H1 (cell line): ENCODE results near the gene PREB. TPM values are rescaled to one million over a fixed set of nuclear protein-coding genes. Genes with fewer than 3 reads are reported as not detected.

Source experiments
- CTCF ChIA-PET: fragments of 300-600 bp; sonication (Branson Sonifier 250); formaldehyde crosslinking; loops from one replicate; lab custom pipeline; 2021; ENCODE audit not compliant: partially characterized antibody; lab: Charles Lee
- POLR2A ChIA-PET: fragments of 300-600 bp; sonication (Branson Sonifier 250); formaldehyde crosslinking; loops from one replicate; lab custom pipeline; 2021; ENCODE audit warnings: inconsistent platforms; ENCODE audit not compliant: partially characterized antibody; lab: Charles Lee
- DNase-seq, 2 experiments: peaks; one replicate each; pipeline versions ENCODE4 v3.0.0 to v3.0.0-alpha.2; 2010 to 2022; ENCODE audit warnings: low spot score in 2 of 2, low read depth in 1 of 2, mixed read lengths in 1 of 2
- FAIRE-seq: peaks from 2 replicates; lab custom pipeline; 2011; peaks lifted over from hg19 to GRCh38; lab: Jason Lieb, UNC
- H2AFZ ChIP-seq: 2 replicates; pipeline ENCODE4 v1.8.1; 2012; ENCODE audit warnings: low read length, inconsistent platforms
- H2AK5ac ChIP-seq: 2 replicates; pipeline ENCODE4 v1.6.1; 2013; ENCODE audit warnings: low read depth, low read length
- H2BK120ac ChIP-seq: replicated peaks from 2 replicates; pipeline ENCODE3; 2013; ENCODE audit warnings: low read depth, low read length, inconsistent platforms
- H2BK12ac ChIP-seq: 2 replicates; pipeline ENCODE4 v1.6.1; 2013; ENCODE audit warnings: low read depth, low read length
- H2BK15ac ChIP-seq: 2 replicates; pipeline ENCODE4 v1.6.1; 2013; ENCODE audit warnings: low read length
- H2BK20ac ChIP-seq: 2 replicates; pipeline ENCODE4 v1.6.1; 2013; ENCODE audit warnings: low read length
- H2BK5ac ChIP-seq: 2 replicates; pipeline ENCODE4 v1.6.1; 2013; ENCODE audit warnings: low read depth, low read length
- H3K14ac ChIP-seq: 2 replicates; pipeline ENCODE4 v1.6.1; 2013; ENCODE audit warnings: inconsistent platforms; ENCODE audit not compliant: insufficient read length
- H3K18ac ChIP-seq: 2 replicates; pipeline ENCODE4 v1.6.1; 2013; ENCODE audit warnings: low read length; ENCODE audit errors: extremely low read depth
- H3K23ac ChIP-seq: 2 replicates; pipeline ENCODE4 v1.6.1; 2013; ENCODE audit warnings: inconsistent platforms; ENCODE audit not compliant: insufficient read length
- H3K23me2 ChIP-seq: 2 replicates; pipeline ENCODE4 v1.6.1; 2013; ENCODE audit warnings: low read depth, low read length
- H3K27ac ChIP-seq: 2 replicates; pipeline ENCODE4 v1.6.1; 2011; ENCODE audit warnings: low read depth, low read length, inconsistent platforms
- H3K27me3 ChIP-seq, 4 experiments: replicated peaks in 1 of 4; 1 replicate in 1 of 4; 2 replicates in 3 of 4; pipeline versions ENCODE4 v1.6.1 to v1.8.1; 2011 to 2013; ENCODE audit warnings: low read length in 3 of 4, mild to moderate bottlenecking in 3 of 4, inconsistent platforms in 2 of 4, mixed read lengths in 2 of 4, moderate library complexity in 1 of 4; ENCODE audit not compliant: control insufficient read depth in 3 of 4, insufficient read depth in 3 of 4; ENCODE audit errors: extremely low read depth in 1 of 4
- H3K36me3 ChIP-seq, 4 experiments: 2 replicates each; pipeline versions ENCODE4 v1.6.1 to v1.8.1; 2011 to 2013; ENCODE audit warnings: mild to moderate bottlenecking in 4 of 4, low read length in 3 of 4, moderate library complexity in 2 of 4, control low read depth in 1 of 4, inconsistent platforms in 1 of 4; ENCODE audit not compliant: insufficient read depth in 4 of 4, control insufficient read depth in 2 of 4
- H3K4ac ChIP-seq: replicated peaks from 2 replicates; pipeline ENCODE3; 2013; ENCODE audit warnings: low read length, low read depth, mixed read lengths, inconsistent platforms; ENCODE audit not compliant: insufficient read length
- H3K4me1 ChIP-seq, 4 experiments: replicated peaks in 1 of 4; 1 replicate in 1 of 4; 2 replicates in 3 of 4; pipeline versions ENCODE4 v1.6.1 to v1.8.1; 2011 to 2013; ENCODE audit warnings: low read length in 3 of 4, inconsistent platforms in 2 of 4, mixed read lengths in 1 of 4; ENCODE audit not compliant: insufficient read depth in 4 of 4, control insufficient read depth in 3 of 4
- H3K4me2 ChIP-seq, 2 experiments: 2 replicates each; pipeline versions ENCODE4 v1.6.1 to v1.8.1; 2011 to 2013; ENCODE audit warnings: low read depth in 2 of 2, low read length in 2 of 2, control low read depth in 1 of 2, inconsistent platforms in 1 of 2, mild to moderate bottlenecking in 1 of 2; ENCODE audit not compliant: insufficient read depth in 1 of 2
- H3K4me3 ChIP-seq, 4 experiments: fragments of 200-600, 300-600 bp in 1 of 4; sonication (generic), shearing (Covaris generic), sonication (Bioruptor Twin) in 1 of 4; 2 replicates each; pipeline versions ENCODE4 v1.5.1 to v1.8.1; 2011 to 2016; ENCODE audit warnings: low read length in 4 of 4, low read depth in 3 of 4, control low read depth in 2 of 4, inconsistent platforms in 2 of 4, mild to moderate bottlenecking in 2 of 4, mixed read lengths in 1 of 4, moderate library complexity in 1 of 4; ENCODE audit not compliant: insufficient read depth in 2 of 4; ENCODE audit errors: extremely low read depth in 1 of 4
- H3K56ac ChIP-seq: replicated peaks from 2 replicates; pipeline ENCODE3; 2013; ENCODE audit warnings: low read depth, mild to moderate bottlenecking, mixed read lengths, low read length, inconsistent platforms; ENCODE audit not compliant: insufficient read length
- H3K79me1 ChIP-seq: 2 replicates; pipeline ENCODE4 v1.6.1; 2013; ENCODE audit warnings: low read depth, low read length, control low read depth
- H3K79me2 ChIP-seq, 2 experiments: 2 replicates each; pipeline versions ENCODE4 v1.6.1 to v1.8.1; 2012 to 2013; ENCODE audit warnings: low read length in 2 of 2, mild to moderate bottlenecking in 2 of 2, inconsistent platforms in 1 of 2; ENCODE audit not compliant: insufficient read depth in 2 of 2, control insufficient read depth in 1 of 2
- H3K9ac ChIP-seq, 4 experiments: replicated peaks in 1 of 4; 1 replicate in 1 of 4; 2 replicates in 3 of 4; pipeline versions ENCODE4 v1.6.1 to v1.8.1; 2011 to 2013; ENCODE audit warnings: low read depth in 3 of 4, low read length in 3 of 4, control low read depth in 2 of 4, mild to moderate bottlenecking in 2 of 4, moderate library complexity in 2 of 4, inconsistent platforms in 1 of 4; ENCODE audit errors: extremely low read depth in 1 of 4
- H3K9me3 ChIP-seq, 2 experiments: 2 replicates each; pipeline versions ENCODE4 v1.6.1 to v1.8.1; 2012 to 2013; ENCODE audit warnings: mild to moderate bottlenecking in 2 of 2, moderate library complexity in 2 of 2, control low read depth in 1 of 2, inconsistent platforms in 1 of 2, low read depth in 1 of 2, low read length in 1 of 2, mixed read lengths in 1 of 2; ENCODE audit not compliant: insufficient read depth in 2 of 2
- H4K20me1 ChIP-seq, 2 experiments: replicated peaks in 1 of 2; 2 replicates each; pipeline versions ENCODE3 to v1.8.1; 2011 to 2013; ENCODE audit warnings: inconsistent platforms in 2 of 2, low read length in 2 of 2, mild to moderate bottlenecking in 1 of 2; ENCODE audit not compliant: insufficient read depth in 2 of 2, control insufficient read depth in 1 of 2
- H4K5ac ChIP-seq: 2 replicates; pipeline ENCODE4 v1.6.1; 2013; ENCODE audit warnings: low read length, low read depth, mixed read lengths, inconsistent platforms; ENCODE audit not compliant: insufficient read length
- H4K8ac ChIP-seq: 2 replicates; pipeline ENCODE4 v1.8.0; 2013; ENCODE audit warnings: mild to moderate bottlenecking, moderate library complexity, low read length, inconsistent platforms; ENCODE audit not compliant: insufficient read depth; ENCODE audit errors: extremely low read depth
- H4K91ac ChIP-seq: replicated peaks from 2 replicates; pipeline ENCODE3; 2013; ENCODE audit warnings: low read length, mixed read lengths, inconsistent platforms; ENCODE audit not compliant: insufficient read length
- ATF2 ChIP-seq: IDR thresholded peaks from 2 replicates; pipeline ENCODE4 v1.6.1; 2012; ENCODE audit warnings: low read length, inconsistent platforms
- BCL11A ChIP-seq, 2 experiments: IDR thresholded peaks; one replicate each; pipeline ENCODE4 v1.6.1; 2011; ENCODE audit warnings: low read depth in 2 of 2, low read length in 2 of 2, mild to moderate bottlenecking in 2 of 2
- PHF8 ChIP-seq: fragments of 200-600 bp; sonication (generic); conservative IDR thresholded peaks from 2 replicates; pipeline ENCODE4 v1.7.1; 2012; ENCODE audit warnings: low read depth, mild to moderate bottlenecking, inconsistent platforms, low read length, moderate library complexity
- RAD21 ChIP-seq, 2 experiments: IDR thresholded peaks in 1 of 2; conservative IDR thresholded peaks in 1 of 2; 2 replicates each; pipeline ENCODE4 v1.6.1; 2011; ENCODE audit warnings: low read depth in 2 of 2, low read length in 2 of 2, improper control_type of control experiment in 1 of 2, inconsistent platforms in 1 of 2, mild to moderate bottlenecking in 1 of 2, moderate library complexity in 1 of 2
- TAF1 ChIP-seq: IDR thresholded peaks from 2 replicates; pipeline ENCODE4 v1.6.1; 2011; ENCODE audit warnings: mild to moderate bottlenecking, low read depth, low read length
- USF2 ChIP-seq: IDR thresholded peaks from 2 replicates; pipeline ENCODE4 v1.6.1; 2011; ENCODE audit warnings: low read length, improper control_type of control experiment
- WGBS, 2 experiments: shearing (Covaris generic) in 1 of 2; methylation state at CpG; one replicate each; pipeline versions ENCODE4 v1.1.6 to v1.1.7; 2013 to 2015; ENCODE audit warnings: low lambda C conversion rate in 2 of 2, mixed read lengths in 2 of 2, inconsistent platforms in 1 of 2, low coverage in 1 of 2, missing lambda C conversion rate in 1 of 2; ENCODE audit not compliant: insufficient replicate concordance in 2 of 2, insufficient coverage in 1 of 2, insufficient read length in 1 of 2; ENCODE audit errors: extremely low coverage in 1 of 2, missing lambda C conversion rate in 1 of 2; 5-methylcytosine and 5-hydroxymethylcytosine counted together
- polyA plus RNA-seq, 7 experiments: library from polyadenylated mRNA; depleted of rRNA in 3 of 7; stranded (reverse) in 5 of 7; unstranded in 2 of 7; fragments of >200 nt in 5 of 7; fragments of 200-250 nt in 2 of 7; gene quantifications; 1 replicate in 5 of 7; 2 replicates in 1 of 7; 4 replicates in 1 of 7; pipeline versions ENCODE4 v1.2.1 to v1.2.3, GENCODE V29; 2011 to 2013; ENCODE audit warnings: missing spikeins in 2 of 7, mixed read lengths in 2 of 7
- total RNA-seq: library from RNA; stranded (reverse); fragmentation: NEBNext Ultra II Directional; extraction: Animal tissue kit (Norgen Biotek cat#: 25700); gene quantifications from 2 replicates; pipeline ENCODE4 v1.2.1, GENCODE V29; 2021

The PREB gene
- total and polyA plus RNA-seq, 2 of the 8 experiments (the other 6 are each of a cell fraction or from before 2014, with no cell fraction given): 54.1 to 72.2 TPM

GRCh38 chr2:27086724-27087593, 47.5 kb downstream of the PREB start, which contains the start of gene KHK:
Gene KHK (plus strand): TSS chr2:27086772. CDS start chr2:27087260, 488 bp downstream.
- WGBS, 2 experiments: 2% methylated on average over 50 of the region's 54 CpGs; no CpG with 5 or more reads in 1 of the 2 experiments
- H4K8ac ChIP-seq: peak within 1 kb of the TSS; percentile 85
- peak within 1 kb of the TSS; percentile 87 for H3K18ac ChIP-seq
- H2BK12ac ChIP-seq: no peak within 1 kb of the TSS
- peak within 1 kb of the TSS; percentile 32 for H3K56ac ChIP-seq
- no peak within 1 kb of the TSS for H2BK120ac ChIP-seq
- H2BK15ac ChIP-seq: 0 out of 2 replicates have a peak within 1 kb of the TSS, but pooled peaks have one; percentile 61
- DNase-seq (peak in 1 of 2 experiments; percentile 86), FAIRE-seq (no peak)
- H3K27ac ChIP-seq: no peak within 1 kb of the TSS
- no peak within 1 kb of the TSS for H3K23ac ChIP-seq
- H3K4ac ChIP-seq: no peak within 1 kb of the TSS
- H2BK5ac ChIP-seq: no peak within 1 kb of the TSS
- no peaks in the 10 kb centered on the region for H3K79me1 ChIP-seq
- peaks cover 0 to 9% (median 4%) of the 10 kb centered on the region in 4 experiments; a peak in 2 of 7 replicates for H3K27me3 ChIP-seq
- no peak within 1 kb of the TSS for H3K14ac ChIP-seq
- peaks cover 4 to 19% (median 4%) of the 10 kb centered on the region in 4 experiments; a peak in 5 of 7 replicates for H3K4me1 ChIP-seq
- peak within 1 kb of the TSS; percentile 20 to 50 (median 34); a peak in 5 of 7 replicates for H3K9ac ChIP-seq
- ChIA-PET CTCF (interaction anchor here (0.5 to 16.5 kb wide), 21 partner anchors 10 to 206 kb away, joined by 3 to 160 read pairs (median 4); partner anchors contain the start of genes AGBL5, PREB and SLC5A6), POLR2A (interaction anchor here (0.7 to 5.9 kb wide), 12 partner anchors 9 to 132 kb away, joined by 3 to 29 read pairs (median 5); partner anchors contain the start of genes ATRAID, CAD, OST4 and SLC5A6)
- peaks cover 10% of the 10 kb centered on the region; the same call in 1 of the 2 replicates for H3K23me2 ChIP-seq
- 0 out of 2 replicates have a peak within 1 kb of the TSS, but pooled peaks have one; percentile 72 for H2BK20ac ChIP-seq
- H3K9me3 ChIP-seq: no peaks in the 10 kb centered on the region
- no peaks in the 10 kb centered on the region for H3K79me2 ChIP-seq
- no peak within 1 kb of the TSS for H4K5ac ChIP-seq
- H2AFZ ChIP-seq: peak within 1 kb of the TSS; percentile 74; the same call in 1 of the 2 replicates
- peak within 1 kb of the TSS; percentile 59 to 79 (median 72) for H3K4me3 ChIP-seq
- no peak within 1 kb of the TSS for H2AK5ac ChIP-seq
- H4K91ac ChIP-seq: peak within 1 kb of the TSS; percentile 29
- H3K4me2 ChIP-seq: peak within 1 kb of the TSS; percentile 70 to 90
- H3K36me3 ChIP-seq: no peaks in the 10 kb centered on the region
- H4K20me1 ChIP-seq: peaks cover 0 to 1% of the 10 kb centered on the region in 2 experiments
- TF ChIP-seq USF2: no peak
- no peak for TF ChIP-seq BCL11A (IDR thresholded peaks at IDR 0.05; ENCODE audit: low read depth in 2 of 2, low read length in 2 of 2)
- 0 out of 2 replicates have a peak, but pooled peaks have one; percentile 26 for TF ChIP-seq TAF1
- no peak for TF ChIP-seq ATF2
- TF ChIP-seq PHF8: no peak; the same call in 1 of the 2 replicates
- no peak for TF ChIP-seq RAD21 (IDR thresholded peaks at IDR 0.05 in 1 of 2, conservative IDR thresholded peaks at IDR 0.05 in 1 of 2; ENCODE audit: low read depth in 2 of 2, low read length in 2 of 2)
